Measurements from ENCODE around the gene PIK3C2G.

GRCh38 chr12:18415227-18415626 is 153.9 kb downstream of the PIK3C2G start:
- no peak for TF ChIP-seq POLR2A (IDR thresholded peaks at IDR 0.05)
- no peak for TF ChIP-seq CTCF (IDR thresholded peaks at IDR 0.05)
